Kidney epithelial cell (primary cell): ENCODE measurements around the gene CYP1A2. TPM values are rescaled to one million over a fixed set of nuclear protein-coding genes. Genes with fewer than 3 reads are reported as not detected.

ENCODE experiments used
- DNase-seq: peaks from one replicate; pipeline ENCODE4 v3.0.0-alpha.2; 2010; ENCODE audit warnings: low read depth
- H3K27me3 ChIP-seq: 2 replicates; pipeline ENCODE4 v1.6.0; 2011; ENCODE audit warnings: low read length; ENCODE audit not compliant: control insufficient read depth, insufficient read depth
- H3K36me3 ChIP-seq: 2 replicates; pipeline ENCODE4 v1.5.1; 2011; ENCODE audit warnings: low read length; ENCODE audit not compliant: control insufficient read depth, insufficient read depth
- H3K4me3 ChIP-seq: 2 replicates; pipeline ENCODE4 v1.5.1; 2011; ENCODE audit warnings: low read depth, mild to moderate bottlenecking, control low read depth, low read length
- CTCF ChIP-seq: IDR thresholded peaks from 2 replicates; pipeline ENCODE4 v1.5.1; 2011; ENCODE audit warnings: mild to moderate bottlenecking, moderate library complexity, low read length, control low read depth, inconsistent platforms; ENCODE audit not compliant: insufficient read depth, poor library complexity, severe bottlenecking
- total RNA-seq: library from RNA; depleted of rRNA; stranded (reverse); fragments of >200 nt; gene quantifications from 2 replicates; pipeline ENCODE4 v1.2.3, GENCODE V29; 2015

CYP1A2 gene
- total RNA-seq, 1 donor from 2014 or later = not detected

- no peak for DNase-seq
- TF ChIP-seq CTCF = no peak
Measured at GRCh38 chr15:74746389-74746788, 2.3 kb upstream of the CYP1A2 start.

GRCh38 chr15:74749832-74750231, 1.2 kb downstream of the CYP1A2 start:
- H3K4me3 ChIP-seq = no peak overlapping the region
- peaks cover 3% of the 10 kb centered on the region for H3K27me3 ChIP-seq
- TF ChIP-seq CTCF = no peak
- H3K36me3 ChIP-seq = no peaks in the 10 kb centered on the region
- no peak for DNase-seq

More at GRCh38 chr15:74746389-74746788, 2.3 kb upstream of the CYP1A2 start:
- H3K36me3 ChIP-seq = no peaks in the 10 kb centered on the region
- no peaks in the 10 kb centered on the region for H3K27me3 ChIP-seq
- H3K4me3 ChIP-seq = no peak overlapping the region

- no peak for TF ChIP-seq CTCF
- no peak for DNase-seq
- Histone ChIP-seq H3K4me3 (no peak overlapping the region), H3K27me3 (peaks cover 3% of the 10 kb centered on the region), H3K36me3 (no peaks in the 10 kb centered on the region)
Measured at GRCh38 chr15:74750751-74751150, 2.1 kb downstream of the CYP1A2 start.

GRCh38 chr15:74752011-74752410, 3.4 kb downstream of the CYP1A2 start:
- DNase-seq = no peak
- Histone ChIP-seq H3K4me3 (no peak overlapping the region), H3K27me3 (peaks cover 3% of the 10 kb centered on the region), H3K36me3 (no peaks in the 10 kb centered on the region)
- no peak for TF ChIP-seq CTCF

- H3K27me3 ChIP-seq = peaks cover 3% of the 10 kb centered on the region
- H3K4me3 ChIP-seq = no peak overlapping the region
- DNase-seq = peak; percentile 28
- no peaks in the 10 kb centered on the region for H3K36me3 ChIP-seq
- TF ChIP-seq CTCF = no peak
Measured at GRCh38 chr15:74752531-74752930, 3.9 kb downstream of the CYP1A2 start.

GRCh38 chr15:74754593-74755215, 6.1 kb downstream of the CYP1A2 start:
- Histone ChIP-seq H3K27me3 (peaks cover 3% of the 10 kb centered on the region), H3K4me3 (no peak overlapping the region), H3K36me3 (no peaks in the 10 kb centered on the region)
- no peak for TF ChIP-seq CTCF
- DNase-seq = no peak
